ENCODE results near the gene ZNF746.

Gene ZNF746

GRCh38 chr7:149505551-149505950 lies 7.9 kb upstream of the ZNF746 start:
- no peak for TF ChIP-seq CTCF (IDR thresholded peaks at IDR 0.05)
- no peak overlapping the region for H3K27ac ChIP-seq
- no peaks in the 10 kb centered on the region for H3K36me3 ChIP-seq
- H3K27me3 ChIP-seq, result no peaks in the 10 kb centered on the region
- no peaks in the 10 kb centered on the region for H3K4me1 ChIP-seq (ENCODE audit: control insufficient read depth in 1 of 2, insufficient read depth in 1 of 2, low read depth in 1 of 2, low read length in 1 of 2)
- peaks cover 14% of the 10 kb centered on the region for H3K9me3 ChIP-seq
- no peak overlapping the region for H3K4me3 ChIP-seq (ENCODE audit: low read depth in 1 of 2, low read length in 1 of 2)

GRCh38 chr7:149501651-149502050 lies 4.0 kb upstream of the ZNF746 start:
- Histone ChIP-seq H3K36me3 (no peaks in the 10 kb centered on the region), H3K9me3 (no peaks in the 10 kb centered on the region), H3K27ac (no peak overlapping the region), H3K27me3 (peaks cover 9% of the 10 kb centered on the region), H3K4me3 (ENCODE audit: low read depth in 1 of 2, low read length in 1 of 2) (no peak overlapping the region), H3K4me1 (ENCODE audit: control insufficient read depth in 1 of 2, insufficient read depth in 1 of 2, low read depth in 1 of 2, low read length in 1 of 2) (peaks cover 6 to 8% of the 10 kb centered on the region in 2 experiments)
- no peak for TF ChIP-seq CTCF (IDR thresholded peaks at IDR 0.05)

- Histone ChIP-seq H3K27ac (no peak overlapping the region), H3K4me3 (ENCODE audit: low read depth in 1 of 2, low read length in 1 of 2) (no peak overlapping the region), H3K27me3 (peaks cover 9% of the 10 kb centered on the region), H3K4me1 (ENCODE audit: control insufficient read depth in 1 of 2, insufficient read depth in 1 of 2, low read depth in 1 of 2, low read length in 1 of 2) (peaks cover 9 to 16% of the 10 kb centered on the region in 2 experiments), H3K36me3 (no peaks in the 10 kb centered on the region), H3K9me3 (no peaks in the 10 kb centered on the region)
- TF ChIP-seq CTCF (IDR thresholded peaks at IDR 0.05), result no peak
Observed at GRCh38 chr7:149500910-149501309, 3.3 kb upstream of the ZNF746 start.

DNA sequence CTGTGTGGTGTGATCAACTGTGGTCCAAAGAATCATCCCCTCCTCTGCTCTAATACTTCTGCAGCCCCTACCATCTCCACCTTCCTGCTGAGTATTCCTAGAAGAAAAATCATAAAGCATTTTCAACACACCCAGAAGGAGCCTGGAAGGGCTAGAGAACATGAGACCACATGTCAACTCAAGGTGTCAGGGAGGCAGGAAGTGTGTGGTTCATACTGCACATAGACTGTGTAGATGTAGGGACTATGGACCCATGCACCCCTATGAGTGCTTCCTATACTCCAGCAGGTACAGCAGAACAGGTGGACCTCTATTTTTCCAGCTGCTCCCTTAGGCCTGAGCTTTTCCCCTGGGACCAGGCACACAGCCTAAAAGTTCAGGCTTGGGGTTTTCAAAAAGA lies 2.6 kb upstream of the ZNF746 start:
- no peak overlapping the region for H3K4me3 ChIP-seq (ENCODE audit: low read depth in 1 of 2, low read length in 1 of 2)
- no peak for TF ChIP-seq CTCF (IDR thresholded peaks at IDR 0.05)
- H3K4me1 ChIP-seq (ENCODE audit: control insufficient read depth in 1 of 2, insufficient read depth in 1 of 2, low read depth in 1 of 2, low read length in 1 of 2), result peaks cover 16 to 23% of the 10 kb centered on the region in 2 experiments
- H3K27ac ChIP-seq, result no peak overlapping the region
- no peaks in the 10 kb centered on the region for H3K36me3 ChIP-seq
- H3K27me3 ChIP-seq, result peaks cover 9% of the 10 kb centered on the region
- H3K9me3 ChIP-seq, result no peaks in the 10 kb centered on the region

GRCh38 chr7:149498811-149499210 lies 1.2 kb upstream of the ZNF746 start:
- Histone ChIP-seq H3K9me3 (no peaks in the 10 kb centered on the region), H3K27me3 (peaks cover 9% of the 10 kb centered on the region), H3K36me3 (peaks cover 6% of the 10 kb centered on the region), H3K4me1 (ENCODE audit: control insufficient read depth in 1 of 2, insufficient read depth in 1 of 2, low read depth in 1 of 2, low read length in 1 of 2) (peaks cover 30 to 37% of the 10 kb centered on the region in 2 experiments), H3K27ac (no peak overlapping the region), H3K4me3 (ENCODE audit: low read depth in 1 of 2, low read length in 1 of 2) (no peak overlapping the region)
- TF ChIP-seq CTCF (IDR thresholded peaks at IDR 0.05), result no peak
